Lung microvascular endothelial cell (primary cell): ENCODE measurements around the gene CSNK2A2. TPM values are rescaled to one million over a fixed set of nuclear protein-coding genes. Genes with fewer than 3 reads are reported as not detected.

ENCODE experiments used
- DNase-seq, 2 donors: peaks; one replicate each; pipeline versions ENCODE4 v3.0.0 to v3.0.0-alpha.2; 2010; ENCODE audit warnings: low read depth in 2 of 2
- total RNA-seq: library from RNA; depleted of rRNA; stranded (reverse); fragments of >200 nt; gene quantifications from 2 replicates; pipeline ENCODE4 v1.2.1, GENCODE V29; 2014

The CSNK2A2 gene
- total RNA-seq, 1 donor from 2014 or later, result 21.6 TPM

DNA sequence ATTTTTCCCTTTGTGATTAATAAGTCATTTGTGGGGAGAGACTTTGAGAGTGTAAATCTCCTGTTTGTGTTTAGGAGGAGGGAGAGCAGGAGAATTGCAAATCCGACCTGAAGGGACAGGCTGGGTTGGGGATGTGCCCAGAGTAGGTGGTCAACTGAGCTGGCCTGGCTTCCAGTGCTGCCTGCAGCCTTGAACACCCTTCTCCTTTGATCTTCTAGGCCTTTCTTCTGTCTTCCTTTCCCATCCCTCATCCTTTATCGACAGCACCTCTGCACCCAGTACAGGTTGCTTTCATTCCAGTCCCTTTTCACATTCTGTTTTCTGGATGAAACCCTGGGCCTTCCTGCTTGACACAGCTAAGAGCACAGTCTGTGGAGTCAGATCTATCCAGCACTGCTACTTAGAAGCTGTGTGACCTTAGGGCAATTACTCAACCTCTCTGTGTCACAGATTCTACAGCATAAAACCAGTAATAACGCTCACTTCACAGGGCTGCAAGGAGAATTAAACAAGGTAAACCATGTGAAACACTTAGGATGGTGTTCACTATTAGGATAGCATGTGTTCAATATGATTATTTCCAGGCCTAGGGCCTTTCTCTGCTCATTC is 1.0 kb upstream of the CSNK2A2 start:
- DNase-seq, result no peak

DNA sequence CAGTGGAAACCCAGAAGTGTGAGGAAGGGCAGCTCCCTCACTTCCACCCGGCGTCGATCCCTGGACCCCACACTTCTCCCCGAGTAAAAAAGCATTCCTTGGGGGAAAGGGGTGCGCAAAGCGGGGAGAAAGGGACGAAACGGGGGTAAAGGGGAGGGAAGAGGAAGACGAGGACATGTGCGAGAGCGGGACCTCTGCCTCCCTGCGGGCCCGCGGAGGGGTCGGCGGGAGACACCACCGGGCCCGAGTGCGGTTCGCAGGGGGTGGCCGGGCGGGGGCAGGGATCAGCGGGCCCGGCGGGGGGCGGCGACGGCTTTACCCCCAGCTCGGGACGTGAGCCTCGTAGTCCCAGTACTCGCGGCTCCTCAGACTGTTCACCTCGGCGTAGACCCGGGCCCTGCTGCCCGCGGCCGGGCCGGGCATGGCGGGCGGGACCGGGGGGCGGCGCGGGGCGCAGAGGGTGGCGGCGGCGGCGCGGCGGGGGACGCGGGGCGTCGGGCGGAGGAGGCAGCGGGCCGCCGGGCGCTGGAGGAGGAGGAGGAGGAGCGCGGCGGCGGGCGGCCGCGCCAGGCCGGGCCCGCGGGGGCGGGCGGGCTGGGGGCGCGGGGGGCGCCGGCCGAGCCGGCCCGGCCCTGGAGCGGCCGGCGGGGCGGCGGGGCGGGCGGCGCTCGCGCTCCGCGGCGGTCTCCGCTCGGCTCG is 443 bp downstream of the CSNK2A2 start:
- peak in 1 of 2 donors; percentile 16 for DNase-seq

DNA sequence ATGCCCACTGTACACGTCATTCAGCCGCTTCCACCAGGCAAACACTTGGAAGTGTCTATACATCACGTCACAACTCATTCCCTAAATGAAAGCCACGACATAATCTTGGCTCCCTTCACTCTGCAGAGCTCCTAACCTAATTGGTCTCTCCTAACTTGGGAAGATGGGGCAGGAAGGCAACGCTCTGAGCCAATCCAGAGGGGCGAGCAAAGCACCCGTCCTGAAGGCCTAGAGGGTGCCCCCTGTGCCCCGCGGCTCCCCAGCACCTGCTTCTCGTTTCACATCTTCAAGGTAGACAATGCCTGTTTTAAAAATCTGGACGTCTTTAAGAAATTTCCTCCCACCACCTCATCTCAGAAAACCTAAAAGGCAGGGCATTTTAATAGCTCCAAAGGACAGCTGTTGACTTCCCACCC is 1.0 kb downstream of the CSNK2A2 start:
- DNase-seq, result peak; percentile 14 to 44

DNA sequence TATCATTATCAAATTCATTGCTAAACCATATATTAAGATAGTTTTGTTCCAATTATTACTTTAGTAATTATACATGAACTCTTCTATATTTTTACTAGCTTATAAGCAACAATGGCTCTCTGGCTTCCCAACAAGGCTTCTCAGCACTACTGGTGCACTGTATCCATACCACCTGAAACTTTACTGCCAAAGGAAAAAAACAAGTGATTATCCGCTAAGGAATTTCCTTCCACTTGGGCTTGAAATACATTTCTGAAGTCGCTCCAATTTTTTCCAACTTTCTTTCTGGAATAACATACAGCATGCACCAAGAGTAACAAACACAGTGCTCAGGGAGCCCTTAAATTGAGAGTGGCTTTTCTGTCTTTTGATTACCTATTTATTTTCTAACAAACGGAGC is 2.1 kb downstream of the CSNK2A2 start:
- DNase-seq, result peak in 1 of 2 donors; percentile 47

DNA sequence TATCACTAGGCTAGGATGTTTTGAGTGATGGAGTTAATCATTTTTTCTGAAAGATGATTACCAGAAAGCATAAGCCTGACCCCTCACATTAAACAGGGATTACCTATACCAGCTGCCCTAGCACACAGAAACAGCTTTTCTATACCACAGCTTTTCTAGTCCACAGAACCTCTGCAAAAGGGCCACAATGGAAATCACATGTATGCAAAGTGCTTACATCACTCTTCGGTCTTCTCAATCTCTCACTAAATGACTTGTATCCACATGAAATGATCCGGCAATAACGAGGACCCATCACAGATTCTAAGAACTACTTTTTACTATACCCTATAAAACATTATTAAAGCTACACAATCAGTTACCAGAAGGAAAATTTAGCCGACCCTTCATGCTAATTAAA is 2.6 kb downstream of the CSNK2A2 start:
- no peak for DNase-seq

- no peak for DNase-seq
Measured at GRCh38 chr16:58194790-58195189, 3.1 kb downstream of the CSNK2A2 start.

DNA sequence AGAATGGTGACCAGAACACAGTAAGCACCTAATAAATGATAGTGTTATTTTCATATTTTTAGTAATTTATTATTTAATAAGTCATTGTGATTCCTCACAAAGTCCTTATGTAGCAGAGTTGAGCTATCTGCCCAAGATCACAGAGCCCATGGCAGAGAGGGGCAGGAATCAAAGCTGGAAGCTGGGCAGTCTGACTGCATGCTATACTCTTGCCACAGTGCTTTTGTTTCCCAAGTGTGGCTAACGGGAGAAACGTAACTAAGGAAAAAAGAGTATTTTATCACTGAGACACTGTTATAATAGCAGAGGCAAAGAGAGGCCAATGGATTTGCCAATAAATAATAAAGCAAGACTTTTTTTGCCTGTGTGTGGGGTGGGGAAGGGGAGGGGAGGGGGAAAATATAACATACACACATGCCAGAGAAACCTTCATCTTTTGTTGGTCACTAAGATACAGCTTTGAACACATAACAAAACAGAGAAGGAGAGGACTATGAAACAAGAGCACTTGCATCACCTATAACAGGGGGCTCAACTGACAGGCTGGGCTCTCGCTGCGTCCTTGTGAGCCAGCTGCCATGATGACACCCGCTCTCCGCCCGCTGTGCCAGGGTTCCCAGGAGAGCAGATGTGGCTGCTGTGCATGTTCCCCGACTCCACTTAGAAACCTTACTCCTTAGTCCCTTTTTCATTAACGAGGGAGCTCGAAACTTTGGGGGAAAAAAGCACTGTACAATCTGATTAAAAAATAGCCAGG is 10.1 kb downstream of the CSNK2A2 start:
- peak; percentile 18 to 41 for DNase-seq

DNA sequence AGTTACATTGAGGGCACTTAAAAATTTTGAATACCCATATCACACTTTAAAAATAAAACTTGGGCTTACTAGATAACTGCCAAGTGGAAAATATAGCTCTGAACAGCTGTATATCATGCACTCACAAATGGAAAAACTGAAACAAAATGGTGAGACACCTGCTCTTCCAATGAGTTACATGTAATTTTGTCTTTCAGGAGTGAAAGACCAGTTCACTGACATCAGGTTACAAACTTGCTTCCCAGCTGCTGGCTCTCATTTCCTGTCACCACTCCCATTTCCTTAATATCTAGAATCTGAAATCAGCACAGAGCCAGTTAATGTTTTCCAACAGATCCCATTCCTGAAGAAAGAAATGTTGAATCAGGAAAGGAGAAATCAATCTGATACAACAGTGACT is 10.8 kb downstream of the CSNK2A2 start:
- peak; percentile 48 to 54 for DNase-seq

GRCh38 chr16:58186176-58186944 is 11.5 kb downstream of the CSNK2A2 start:
- no peak for DNase-seq

DNA sequence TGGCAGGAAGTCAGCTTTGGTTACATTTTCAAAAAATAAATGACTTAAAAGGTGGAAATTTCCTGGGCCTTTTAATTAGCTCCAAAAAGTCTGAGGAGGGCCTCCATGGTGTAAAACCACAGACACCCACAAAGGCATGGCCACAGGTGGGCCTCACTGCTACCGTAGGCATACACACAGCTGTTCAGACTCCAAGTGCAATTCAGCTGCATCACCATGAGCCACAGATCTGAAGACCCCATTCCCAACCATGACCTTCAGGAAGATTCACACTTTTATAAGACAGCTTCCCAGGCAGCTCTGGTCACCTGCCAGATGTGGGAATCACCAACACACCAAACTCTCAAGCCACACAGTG is 20.6 kb downstream of the CSNK2A2 start:
- DNase-seq, result no peak

DNA sequence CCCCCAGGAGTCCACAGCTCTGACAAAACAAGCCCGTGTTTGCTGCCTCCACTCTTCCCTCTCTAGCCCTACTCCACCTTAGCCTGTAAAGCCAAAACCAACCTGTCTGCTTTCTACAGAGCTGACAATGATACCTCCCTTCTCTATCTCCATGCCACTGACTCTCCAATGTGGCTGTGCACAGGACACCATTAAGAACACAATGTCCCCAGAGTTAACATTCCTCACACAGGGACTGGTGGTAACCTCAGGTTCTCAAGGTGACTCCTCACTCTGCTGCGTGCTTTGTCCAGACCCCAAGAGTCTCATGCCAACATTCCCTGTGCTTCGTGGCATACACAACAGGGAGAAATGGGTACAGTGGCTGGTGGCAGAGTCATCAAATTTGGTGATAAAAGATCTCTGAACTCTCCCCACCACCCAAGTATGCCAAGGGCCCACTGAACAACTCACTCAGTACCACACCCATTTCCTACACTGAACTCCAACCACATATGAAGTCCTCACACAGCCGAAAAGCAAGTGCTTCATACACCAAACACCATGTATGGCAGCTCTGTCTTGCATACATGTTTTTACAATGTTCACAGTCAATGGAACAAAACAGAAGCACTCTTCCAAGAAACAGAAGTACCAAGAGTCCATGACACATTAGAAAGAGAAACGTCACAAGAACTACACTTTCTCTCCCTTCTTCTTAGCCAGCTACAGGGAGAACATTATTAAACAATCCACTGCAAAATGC is 21.1 kb downstream of the CSNK2A2 start:
- no peak for DNase-seq

- DNase-seq, result no peak
Measured at GRCh38 chr16:58170223-58170622, 27.7 kb downstream of the CSNK2A2 start.

GRCh38 chr16:58160855-58161254 is 37.1 kb downstream of the CSNK2A2 start:
- no peak for DNase-seq

- DNase-seq, result no peak
Measured at GRCh38 chr16:58158725-58159124, 39.2 kb downstream of the CSNK2A2 start.

DNA sequence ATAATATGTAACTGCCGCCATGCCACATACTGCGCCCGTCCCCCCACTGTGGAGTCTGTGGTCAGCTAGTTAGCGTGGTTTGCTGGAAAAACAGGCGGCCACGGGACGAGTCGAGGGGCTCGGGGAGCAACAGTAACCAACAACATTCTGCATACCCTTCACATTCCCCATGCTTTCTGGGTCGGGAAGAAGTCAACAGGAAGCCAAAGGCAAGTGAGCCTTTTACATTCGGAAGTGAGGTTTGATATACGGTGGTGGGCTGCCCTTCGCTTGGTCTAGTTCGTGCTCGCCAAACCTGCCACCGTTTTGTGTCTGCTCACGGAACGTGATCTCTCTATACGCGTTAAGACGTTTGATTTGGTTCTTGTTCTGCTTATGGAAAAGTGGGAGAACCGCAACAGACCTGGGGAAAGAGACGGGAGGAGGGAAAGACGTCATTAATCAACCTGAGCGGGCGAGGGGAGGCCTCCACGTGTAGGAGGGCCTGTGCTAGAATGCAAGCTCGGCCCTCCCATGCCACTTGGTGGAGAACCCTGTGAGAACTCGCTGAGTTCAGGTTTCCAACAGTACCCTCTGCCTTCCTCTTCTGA is 39.9 kb downstream of the CSNK2A2 start:
- no peak for DNase-seq

DNA sequence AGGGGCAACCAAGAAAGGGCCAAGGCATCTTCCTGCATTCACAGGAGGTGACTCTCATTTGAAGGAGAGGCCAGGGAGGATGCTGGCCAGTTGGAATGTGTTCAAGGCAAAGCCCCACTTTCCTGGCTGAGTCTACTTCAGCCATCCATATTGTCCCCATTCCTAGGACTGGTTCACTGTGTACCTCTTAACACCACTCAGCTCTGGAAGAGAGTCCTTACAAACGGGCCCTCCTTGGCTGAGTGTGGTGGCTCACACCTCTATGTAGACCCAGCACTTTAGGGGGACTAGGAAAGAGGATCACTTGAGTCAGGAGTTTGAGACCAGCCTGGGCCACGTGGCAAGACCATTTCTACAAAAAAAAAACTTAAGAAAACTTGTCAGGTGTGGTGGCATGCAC is 40.7 kb downstream of the CSNK2A2 start:
- DNase-seq, result no peak

- no peak for DNase-seq
Measured at GRCh38 chr16:58155839-58156238, 42.1 kb downstream of the CSNK2A2 start.

- no peak for DNase-seq
Measured at GRCh38 chr16:58154345-58154744, 43.6 kb downstream of the CSNK2A2 start.

- no peak for DNase-seq
Measured at GRCh38 chr16:58152246-58152868, 45.5 kb downstream of the CSNK2A2 start.

DNA sequence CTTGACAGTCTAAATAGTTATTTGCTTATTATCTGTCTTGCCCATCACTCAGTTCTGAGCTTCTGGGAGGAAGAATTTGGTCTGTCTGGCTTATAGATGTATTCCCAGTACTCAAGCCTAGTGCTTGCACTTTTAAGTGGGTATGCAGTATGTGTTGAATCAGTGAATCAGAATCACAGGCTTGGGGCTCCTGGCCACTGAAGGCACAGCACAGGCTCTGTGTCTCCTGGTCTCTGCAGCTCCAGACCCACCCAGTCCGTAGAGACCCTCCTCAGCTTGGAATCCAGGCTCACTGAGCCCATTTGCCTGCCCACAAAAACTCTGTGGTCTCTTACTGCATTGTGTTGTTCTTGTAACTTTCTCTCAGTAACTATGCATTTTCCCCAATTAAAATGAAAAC is 49.4 kb downstream of the CSNK2A2 start:
- no peak for DNase-seq
